GM21360 (cell line): ENCODE results near the gene ENDOD1.

Experiments
- ATAC-seq: cut with Tn5 transposase; IDR thresholded peaks from one replicate; pipeline ENCODE4 v1.9.1; 2021; ENCODE audit warnings: mild to moderate bottlenecking, moderate library complexity; ENCODE audit not compliant: unreplicated experiment

Gene ENDOD1

DNA sequence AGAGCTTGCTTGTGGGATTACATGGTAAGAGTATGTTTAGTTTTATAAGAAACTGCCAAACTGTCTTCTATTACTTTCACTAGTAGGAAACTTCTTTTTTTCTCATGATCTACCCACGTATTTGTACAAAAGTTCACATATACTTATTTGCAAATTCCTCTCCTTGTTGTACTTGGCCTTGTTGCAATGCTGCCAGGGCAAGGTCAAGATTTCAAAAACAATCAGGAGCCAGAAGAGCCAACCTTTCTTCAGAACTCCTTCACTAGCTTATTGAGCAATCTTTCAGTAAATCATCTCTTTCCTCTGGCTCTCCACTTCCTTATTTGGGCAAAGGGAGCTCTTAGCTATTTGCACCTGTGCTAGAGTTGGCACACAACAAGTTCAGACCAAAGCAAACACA lies 13.2 kb upstream of the ENDOD1 start:
- no peak for ATAC-seq

DNA sequence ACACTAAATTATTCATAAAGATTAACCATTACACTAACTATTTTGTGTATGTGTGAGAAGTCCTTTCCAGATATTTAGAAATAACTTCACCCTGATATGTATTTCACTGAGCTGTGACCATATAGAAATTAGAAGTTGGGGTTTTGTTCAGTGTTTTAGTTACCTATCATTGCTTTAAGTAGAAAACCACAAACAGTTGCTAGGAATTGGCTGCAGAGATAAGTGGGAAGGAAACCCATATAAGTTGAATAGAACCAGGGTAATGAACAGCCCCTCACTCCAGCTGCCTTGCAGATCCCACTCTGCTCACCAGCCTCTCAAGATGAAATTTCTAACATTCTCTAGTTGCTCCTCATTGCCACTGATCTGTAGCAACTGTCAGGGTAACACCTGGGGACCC lies 12.7 kb upstream of the ENDOD1 start:
- no peak for ATAC-seq

DNA sequence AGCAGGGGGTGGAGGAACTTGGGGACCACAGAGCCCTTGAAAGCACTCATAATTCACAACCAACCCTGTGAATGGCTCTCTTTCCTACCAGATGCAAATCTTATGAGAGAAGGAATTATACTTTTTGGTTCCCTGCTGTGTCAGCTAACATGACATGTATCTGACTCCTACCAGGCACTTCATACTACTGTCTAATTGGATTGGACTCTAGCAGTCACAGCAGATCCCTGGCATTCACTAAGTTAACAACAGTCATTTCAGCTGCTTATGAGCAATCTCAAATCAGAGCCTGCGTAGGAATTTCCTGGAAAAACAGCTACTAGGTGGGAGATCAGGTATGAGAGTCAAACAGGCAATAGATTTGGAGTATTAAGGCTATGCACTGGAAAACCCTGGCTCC lies 11.1 kb upstream of the ENDOD1 start:
- no peak for ATAC-seq

DNA sequence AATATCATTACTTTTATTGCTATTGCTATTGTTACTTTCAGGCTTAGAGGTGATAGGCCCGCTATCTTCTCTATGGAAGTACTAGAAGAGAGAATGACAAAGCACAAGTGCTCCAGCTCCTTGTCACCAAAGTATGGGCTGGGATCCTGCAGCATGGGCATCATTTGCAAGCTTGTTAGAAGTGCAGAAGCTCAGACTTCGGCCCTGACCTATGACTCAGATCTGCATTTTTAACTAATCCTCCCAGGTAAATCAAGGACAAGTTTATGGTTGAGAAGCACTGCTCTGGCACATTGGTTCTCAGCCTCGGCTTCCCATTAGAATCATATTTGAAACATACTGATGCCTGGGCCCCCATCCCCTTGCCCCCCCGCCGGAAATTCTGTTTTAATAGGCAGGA lies 8.6 kb upstream of the ENDOD1 start:
- ATAC-seq = no peak

DNA sequence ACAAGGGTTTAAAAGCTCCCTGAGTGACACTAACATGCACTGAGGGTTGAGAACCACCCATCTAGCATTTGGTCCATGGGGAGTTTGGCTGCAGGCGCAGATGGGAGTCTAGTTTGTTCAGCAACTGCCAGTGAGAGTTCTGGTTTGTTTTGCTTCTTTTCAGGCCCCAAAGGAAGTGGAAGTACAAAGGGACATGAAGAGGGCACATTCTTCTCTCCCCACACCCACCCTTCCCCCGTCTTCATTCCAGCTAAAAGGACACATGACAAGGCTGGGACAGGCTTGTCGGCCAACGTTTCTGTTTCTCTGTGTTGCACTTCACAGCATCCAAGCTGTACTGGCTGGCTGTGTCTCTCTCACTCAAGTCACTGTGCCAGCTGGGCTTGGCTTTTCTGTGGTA lies 8.2 kb upstream of the ENDOD1 start:
- no peak for ATAC-seq

DNA sequence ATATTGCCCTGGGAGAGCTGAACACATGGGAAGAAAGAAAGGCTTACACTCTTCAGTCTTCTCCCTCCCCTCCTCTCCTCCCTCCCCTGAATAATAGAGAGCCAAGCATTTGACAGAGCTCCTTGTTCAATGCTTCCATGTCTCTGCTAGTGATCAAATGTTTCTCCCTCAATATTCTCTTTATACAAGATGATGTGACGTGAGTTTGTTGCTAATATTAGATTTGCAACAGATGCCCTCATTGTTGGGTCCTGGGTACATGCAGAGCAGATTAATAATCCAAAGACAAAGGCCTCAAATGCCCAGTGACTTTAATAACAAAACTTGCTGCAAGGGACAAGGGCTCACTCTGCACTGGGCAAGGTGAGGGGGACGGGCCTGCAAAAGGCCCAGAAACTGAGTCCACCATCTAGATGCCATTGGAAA lies 7.1 kb upstream of the ENDOD1 start:
- ATAC-seq = no peak

DNA sequence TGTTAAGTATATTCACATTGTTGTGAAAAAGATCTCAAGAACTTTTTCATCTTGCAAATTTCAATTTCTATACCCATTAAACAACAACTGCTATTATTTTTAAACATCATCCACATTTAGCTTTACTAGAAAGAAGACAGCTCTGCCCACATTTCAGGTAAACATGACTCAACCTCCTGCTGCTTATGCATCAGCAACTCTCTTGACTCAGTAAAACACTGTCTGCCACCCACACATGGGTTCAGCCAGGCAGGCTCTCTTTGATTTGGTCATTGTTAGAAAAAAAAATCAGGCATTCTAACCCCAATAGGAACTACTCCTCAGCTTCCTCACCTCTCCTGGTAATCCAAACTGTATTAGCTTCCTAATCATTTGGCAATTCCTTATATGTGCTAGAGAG lies 5.1 kb upstream of the ENDOD1 start:
- peak; percentile 46 for ATAC-seq

DNA sequence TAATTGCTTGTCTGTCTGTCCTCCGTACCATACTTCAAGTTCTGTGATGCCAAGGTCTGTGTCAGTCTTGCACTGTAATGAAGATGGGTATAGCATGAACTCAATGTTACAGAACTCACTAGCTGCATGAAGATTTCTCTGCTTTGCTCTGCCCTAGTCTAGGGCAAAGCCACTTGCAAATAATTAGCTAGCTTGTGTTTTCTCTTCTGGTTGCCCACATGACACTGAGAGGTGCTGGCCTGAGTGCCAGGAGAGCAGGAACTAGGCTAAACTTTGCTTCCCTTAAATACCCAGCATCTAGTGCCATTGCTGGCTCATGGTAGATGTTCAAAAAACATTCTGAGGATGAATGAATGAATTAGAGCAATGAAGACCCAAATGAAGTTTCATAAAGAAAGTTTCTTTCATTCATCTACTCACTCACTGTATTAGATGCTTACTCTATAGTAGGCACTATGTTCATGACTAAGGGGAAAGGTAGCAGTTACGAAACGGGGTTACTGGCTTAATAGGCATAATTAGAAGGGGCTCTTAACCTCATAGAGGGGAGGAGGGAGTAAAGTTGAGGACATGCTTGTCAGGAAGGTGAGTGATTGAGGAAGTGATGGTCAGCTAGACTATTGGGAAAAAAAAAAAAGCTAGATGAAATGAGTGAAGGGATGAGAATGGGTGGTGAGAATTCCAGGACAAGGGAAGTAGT lies 4.4 kb upstream of the ENDOD1 start:
- ATAC-seq = no peak

DNA sequence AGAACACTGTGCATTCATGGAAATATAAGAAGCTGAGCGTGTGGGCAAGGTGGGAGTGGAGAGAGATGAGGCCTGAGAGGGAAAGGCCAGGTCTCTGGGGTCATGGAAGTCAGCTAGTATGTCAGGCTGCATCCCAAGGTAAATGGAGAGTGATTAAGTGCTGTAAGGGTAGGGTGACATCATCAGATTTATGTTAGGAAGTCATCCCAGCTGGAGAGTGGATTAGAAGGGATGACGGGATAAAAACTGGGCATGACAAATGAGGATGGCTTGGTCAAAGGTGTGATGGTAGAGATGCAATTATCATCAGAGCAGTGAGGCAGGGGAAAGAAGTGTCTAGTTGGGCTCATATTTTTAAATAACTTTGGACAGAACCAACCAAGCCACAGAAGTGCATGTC lies 3.5 kb upstream of the ENDOD1 start:
- no peak for ATAC-seq

DNA sequence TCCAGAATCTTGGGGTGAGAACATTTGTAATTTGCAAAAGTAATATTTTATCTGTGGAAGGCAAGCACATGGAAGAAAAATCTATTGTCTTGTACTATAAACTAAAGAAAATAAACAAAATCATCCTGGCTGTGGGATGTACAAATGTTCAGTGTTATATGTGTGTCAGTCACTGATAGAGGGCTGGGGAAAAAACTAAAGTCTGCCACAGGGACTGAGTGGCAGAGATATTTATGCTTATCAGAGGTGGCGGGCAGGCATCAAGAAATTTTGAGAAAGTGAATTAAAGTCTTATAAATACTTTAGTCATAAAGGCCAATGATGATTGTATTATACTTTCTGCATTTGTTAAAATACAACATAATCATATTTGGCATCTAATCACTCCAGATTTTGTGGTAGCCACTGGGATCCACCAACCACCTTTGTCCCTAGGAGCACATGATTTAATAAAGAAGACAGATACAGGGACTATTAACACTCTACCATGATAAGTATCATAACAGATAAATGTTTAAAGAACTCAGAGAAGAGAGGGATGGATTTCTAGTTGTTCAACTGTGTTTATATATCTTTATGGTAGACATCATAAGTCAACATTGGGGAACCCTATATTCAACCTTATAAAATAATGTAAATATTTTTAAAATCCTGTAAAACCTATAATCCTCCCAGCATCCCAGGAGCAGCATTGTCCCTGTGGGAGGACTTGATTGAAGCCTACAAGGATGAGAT lies 2.6 kb upstream of the ENDOD1 start:
- no peak for ATAC-seq

DNA sequence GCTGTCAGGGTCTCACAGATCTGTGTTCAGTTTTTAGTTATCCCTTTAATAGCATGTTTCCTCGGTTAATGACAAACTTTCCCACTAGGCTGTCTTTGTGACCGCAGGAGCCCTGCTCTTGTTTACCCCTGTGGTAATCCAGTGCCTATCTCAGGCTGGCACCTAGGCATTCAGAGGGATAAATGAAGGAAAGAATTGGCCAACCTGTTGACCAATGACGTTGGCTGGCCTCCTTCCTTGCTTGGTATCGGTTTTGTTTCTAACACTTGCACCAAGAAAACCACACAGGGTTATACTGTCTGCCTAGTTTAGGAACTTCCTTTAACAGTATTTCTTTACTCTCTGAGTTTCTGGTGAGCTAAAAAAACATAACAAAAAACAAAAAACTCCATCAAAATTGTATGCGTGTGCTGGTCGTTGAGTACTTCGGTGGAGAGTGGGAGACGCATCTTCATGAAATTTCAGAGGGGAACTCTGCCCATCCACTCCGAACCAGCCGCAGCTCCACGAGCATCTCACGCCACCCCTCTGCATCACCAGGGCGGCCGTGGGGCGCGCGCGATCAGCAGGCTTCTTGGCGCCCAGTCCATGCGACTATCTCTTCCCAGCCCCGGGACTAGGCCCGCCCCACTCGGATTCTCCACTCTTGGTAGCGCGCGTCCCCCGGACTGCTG lies 563 bp upstream of the ENDOD1 start:
- ATAC-seq = peak; percentile 44

DNA sequence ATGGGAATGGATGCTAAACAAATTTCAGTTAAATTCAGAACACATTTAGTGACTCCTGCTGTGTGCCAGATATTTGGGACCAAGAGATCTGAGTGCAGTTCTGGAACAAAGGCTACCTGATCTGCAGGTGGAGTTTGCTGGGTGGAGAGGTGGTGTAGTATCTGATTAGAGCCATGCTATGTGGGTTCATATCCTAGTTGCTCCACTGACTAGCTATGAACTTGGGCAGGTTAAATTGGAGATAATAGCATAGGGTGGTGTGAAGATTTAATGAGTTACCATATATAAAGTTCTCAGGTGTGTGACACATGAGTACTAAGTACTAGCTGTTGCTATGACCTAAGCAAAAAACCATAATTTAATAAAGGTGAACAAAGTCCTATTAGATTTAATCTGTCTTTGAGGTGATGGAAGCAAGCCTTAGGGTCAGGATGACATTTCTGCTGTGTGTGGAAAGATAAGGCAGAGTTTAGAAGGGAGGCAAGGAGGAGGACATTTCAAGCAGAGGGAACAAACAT lies 2.1 kb downstream of the ENDOD1 start:
- no peak for ATAC-seq

DNA sequence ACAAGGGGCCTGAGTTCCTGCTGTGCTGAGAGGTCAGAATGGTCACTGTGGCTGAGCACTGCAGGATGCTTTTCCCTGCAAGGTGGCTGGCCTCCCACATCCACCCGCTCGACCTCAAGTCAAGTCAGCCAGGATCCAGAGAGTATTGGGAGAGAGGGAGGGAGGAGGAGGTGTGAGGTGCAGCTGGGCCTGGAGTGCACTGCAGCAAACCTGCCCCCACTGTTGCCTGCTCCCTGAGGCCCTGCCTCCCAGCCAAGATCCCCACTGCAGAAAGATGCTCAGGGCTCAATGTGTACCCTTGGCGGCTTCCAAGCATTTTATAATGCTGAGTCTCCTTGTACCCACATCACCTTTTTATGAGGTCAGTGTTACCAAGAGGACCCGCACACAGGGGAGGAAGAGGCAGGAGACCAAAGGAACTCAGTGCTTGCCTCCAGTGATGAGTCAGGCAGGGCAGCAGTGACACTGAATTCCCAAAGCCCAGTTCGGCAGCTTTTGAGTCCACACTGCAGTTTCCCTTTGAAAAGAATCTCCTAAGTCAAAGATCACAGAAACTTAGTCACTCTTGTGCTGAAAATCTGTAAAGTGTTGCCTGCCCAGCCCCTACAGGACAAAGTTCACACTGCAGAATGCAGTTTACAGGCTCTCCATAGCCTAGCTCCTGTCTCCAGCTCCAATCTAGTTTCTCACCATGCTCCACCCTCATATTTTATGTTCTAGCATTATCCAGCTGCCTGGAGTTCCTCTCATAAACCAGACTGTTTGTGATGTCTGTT lies 3.1 kb downstream of the ENDOD1 start:
- ATAC-seq = no peak

DNA sequence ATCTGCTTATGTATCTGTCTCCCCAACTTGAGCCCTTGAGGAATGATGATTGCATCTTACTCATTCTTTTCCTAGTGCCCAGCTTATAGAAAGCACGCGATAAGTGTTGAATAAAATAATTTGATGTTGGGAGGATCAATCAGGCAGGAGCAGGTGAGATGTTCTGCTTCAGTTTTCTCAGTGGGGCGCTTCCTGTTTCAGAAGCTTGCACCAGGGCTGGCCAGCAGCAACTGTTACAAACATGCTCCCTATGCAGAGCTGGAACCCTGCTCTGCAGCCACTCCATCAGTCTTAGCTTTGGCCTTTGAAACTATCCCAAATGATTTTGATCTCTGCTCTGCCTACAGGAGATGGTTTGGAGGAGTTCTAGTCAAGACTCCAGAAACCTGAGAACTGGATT lies 3.9 kb downstream of the ENDOD1 start:
- ATAC-seq = no peak

DNA sequence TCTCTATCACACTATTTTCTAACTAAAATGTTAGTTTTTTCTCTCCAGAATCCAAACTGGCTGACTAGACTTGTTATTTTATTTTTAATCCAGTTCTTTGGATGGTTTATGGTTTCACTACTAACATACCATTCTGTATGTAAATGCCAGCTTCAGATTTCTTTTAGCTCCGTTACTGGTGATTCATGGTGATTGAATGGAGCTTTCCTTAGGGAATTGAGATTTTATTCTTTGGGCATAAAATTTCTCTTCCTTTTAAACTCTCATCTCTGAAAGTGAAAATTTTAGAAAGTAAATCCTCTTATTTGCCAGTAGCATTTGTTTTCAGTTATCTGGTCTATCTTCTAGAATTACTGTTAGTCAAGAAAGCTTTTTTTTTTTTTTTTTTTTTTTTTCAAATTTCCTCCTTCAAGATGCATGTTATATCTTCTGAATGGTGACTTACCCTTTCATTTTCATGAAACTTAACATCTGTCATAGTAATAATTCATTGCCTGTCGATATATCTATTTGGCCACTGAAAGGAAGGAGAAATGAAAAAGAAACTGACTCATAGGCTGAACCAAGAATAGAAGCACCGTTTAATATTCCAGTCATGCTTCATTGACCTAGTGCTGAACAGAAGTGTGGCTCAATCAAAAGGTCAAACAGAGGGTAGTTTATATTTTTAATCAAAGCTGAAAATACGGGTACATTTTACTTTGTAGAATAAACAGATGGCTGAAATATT lies 6.4 kb downstream of the ENDOD1 start:
- ATAC-seq = peak; percentile 85

DNA sequence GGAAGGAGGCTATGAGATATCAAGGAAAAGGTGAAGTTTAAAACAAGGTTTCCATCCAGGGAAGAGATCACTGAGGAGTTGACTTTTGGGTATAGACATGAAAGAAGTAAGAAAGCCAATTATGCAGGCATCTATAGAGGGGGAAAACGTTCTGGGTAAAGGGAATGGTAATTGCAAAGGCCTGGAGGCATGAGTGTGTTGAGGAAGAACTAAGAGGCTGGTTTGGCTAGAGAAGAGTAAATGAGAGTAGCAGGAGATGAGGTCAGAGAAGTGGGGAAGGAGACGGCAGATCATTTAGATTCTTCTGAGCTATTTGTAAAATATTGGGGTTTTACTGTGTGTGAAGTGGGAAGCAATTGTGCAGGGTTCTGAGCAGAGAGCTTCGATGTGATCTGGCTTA lies 7.6 kb downstream of the ENDOD1 start:
- ATAC-seq = no peak

DNA sequence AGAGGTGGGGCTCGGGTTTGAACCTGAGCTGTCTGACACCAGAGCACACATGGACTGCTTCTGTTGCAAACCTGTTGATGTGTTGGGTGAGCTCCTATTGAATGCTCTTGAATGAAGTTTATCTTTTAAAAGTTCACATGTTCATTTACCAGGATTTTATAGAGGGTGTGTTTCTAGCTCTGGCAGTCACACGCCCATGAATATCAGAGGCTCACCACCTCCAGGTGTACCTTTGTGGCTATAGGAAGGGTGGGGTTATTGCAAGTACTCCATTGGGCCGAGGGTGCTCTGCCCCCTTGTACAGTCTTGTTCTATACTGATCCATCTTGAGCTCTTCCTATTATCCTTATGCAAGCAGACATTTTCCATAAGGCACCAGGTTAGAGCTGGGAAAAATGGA lies 9.2 kb downstream of the ENDOD1 start:
- ATAC-seq = no peak

DNA sequence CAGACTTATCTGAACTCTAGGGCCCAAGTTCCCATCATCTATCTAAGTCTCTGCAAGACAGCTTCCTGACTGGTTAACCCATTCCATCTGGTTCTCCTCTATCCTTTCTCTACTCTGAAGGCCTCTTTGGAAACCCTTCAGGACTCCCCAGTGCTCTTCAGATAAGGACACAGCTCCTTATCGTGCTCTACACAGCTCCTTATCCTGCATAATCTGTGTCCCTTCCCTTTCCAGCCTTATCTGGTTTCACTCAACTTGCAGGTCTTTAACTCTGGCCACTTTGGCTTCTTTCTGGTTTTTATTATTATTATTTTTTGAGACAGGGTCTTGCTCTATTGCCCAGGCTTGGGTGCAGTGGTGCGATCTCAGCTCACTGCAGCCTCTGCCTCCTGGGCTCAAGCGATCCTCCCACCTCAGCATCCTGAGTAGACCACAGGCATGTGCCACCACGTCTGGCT lies 10.6 kb downstream of the ENDOD1 start:
- no peak for ATAC-seq

DNA sequence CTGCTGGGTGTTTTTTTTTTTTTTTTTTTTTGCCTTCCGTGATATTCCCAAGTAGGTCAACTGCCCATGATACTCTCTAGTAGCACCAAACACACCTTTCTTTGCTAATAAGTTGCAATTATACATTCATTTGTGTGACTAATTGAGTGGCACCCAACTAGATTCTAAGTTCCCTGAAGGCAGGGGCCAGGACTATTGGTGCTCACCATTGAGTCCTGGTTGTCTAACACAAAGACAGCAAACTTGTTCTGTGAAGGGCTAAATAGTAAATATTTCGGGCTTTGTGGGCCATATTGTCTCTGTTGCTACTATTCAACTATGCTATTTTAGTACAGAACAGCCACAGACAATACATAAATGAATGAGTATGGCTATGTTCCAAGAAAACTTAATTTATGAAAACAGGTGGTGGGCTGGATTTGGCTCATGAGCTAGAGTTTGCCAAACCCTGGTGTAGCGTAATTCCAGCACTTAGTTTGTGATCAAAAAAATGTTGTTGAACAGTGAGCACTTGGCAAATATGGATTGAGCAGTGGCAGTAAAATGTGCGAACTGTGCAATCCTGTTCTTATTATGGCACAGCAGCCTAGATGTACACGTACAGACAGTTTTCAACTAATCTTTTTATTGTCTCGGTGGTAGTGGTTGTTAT lies 11.3 kb downstream of the ENDOD1 start:
- ATAC-seq = no peak

DNA sequence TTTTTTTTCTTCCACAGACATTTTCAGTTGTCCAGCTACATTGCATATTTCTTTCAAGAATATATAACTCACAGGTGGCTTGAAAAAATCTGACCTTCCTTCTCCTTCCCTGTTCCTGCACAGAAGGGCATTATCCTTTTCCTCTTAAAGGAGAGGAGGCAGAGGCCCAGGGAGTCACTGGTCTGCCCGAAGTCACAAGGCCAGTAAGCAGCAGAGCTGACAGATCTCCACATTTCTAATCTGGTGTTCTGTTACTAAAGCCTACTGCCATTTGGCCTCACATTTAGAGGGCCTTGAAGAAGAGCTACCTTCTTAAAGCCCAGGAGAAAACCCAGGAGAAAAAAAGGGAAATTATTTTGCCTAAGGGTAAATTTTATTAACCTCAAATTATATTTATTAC lies 12.3 kb downstream of the ENDOD1 start:
- no peak for ATAC-seq
